Omental fat pad (tissue), 4 donors: Measurements from ENCODE around the gene SPA17. TPM values are rescaled to one million over a fixed set of nuclear protein-coding genes. Genes with fewer than 3 reads are reported as not detected.

Source experiments
- ATAC-seq: fragments of 150-250 bp; one replicate; pipeline ENCODE4 v1.9.1; 2016; ENCODE audit warnings: mild to moderate bottlenecking, moderate library complexity; ENCODE audit not compliant: low FRiP score
- DNase-seq: peaks from one replicate; pipeline ENCODE4 v3.0.0-alpha.2; 2019; ENCODE audit warnings: low spot score
- total RNA-seq, 4 donors: library from RNA; depleted of rRNA; stranded (reverse); fragments of >200 nt; gene quantifications; one replicate each; pipeline ENCODE4 v1.1.0, GENCODE V29; 2016
- TF ChIP-seq, protein P1 (sequence below), 3 donors: fragments of 450-650 bp; IDR thresholded peaks; one replicate each; pipeline ENCODE4 v1.5.1; 2016 to 2017; ENCODE audit warnings: antibody characterized with exemption in 3 of 3, mild to moderate bottlenecking in 3 of 3, moderate library complexity in 2 of 3

The SPA17 gene
- total RNA-seq, 4 donors from 2014 or later, result 2.8 to 4.8 (median 4.3) TPM

DNA sequence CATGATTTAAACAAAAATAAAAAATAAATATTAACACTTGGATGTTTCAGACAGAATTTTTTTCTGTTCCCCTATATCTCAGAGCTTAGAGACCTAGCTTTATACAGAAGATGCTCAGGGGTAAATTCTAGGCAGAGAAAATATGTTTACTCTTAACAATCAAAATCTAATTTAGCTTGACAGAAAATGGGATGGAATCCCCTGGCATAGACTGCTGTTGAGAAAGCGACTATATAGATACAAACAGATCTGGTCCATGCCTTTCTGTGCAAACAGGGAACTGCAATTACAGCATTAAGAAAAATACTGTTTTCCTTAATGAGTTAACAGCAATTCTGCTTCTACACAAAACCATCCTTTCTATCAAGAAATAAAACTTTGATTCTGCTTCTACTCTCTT, 14.7 kb upstream of the SPA17 start:
- TF ChIP-seq, protein P1, sequence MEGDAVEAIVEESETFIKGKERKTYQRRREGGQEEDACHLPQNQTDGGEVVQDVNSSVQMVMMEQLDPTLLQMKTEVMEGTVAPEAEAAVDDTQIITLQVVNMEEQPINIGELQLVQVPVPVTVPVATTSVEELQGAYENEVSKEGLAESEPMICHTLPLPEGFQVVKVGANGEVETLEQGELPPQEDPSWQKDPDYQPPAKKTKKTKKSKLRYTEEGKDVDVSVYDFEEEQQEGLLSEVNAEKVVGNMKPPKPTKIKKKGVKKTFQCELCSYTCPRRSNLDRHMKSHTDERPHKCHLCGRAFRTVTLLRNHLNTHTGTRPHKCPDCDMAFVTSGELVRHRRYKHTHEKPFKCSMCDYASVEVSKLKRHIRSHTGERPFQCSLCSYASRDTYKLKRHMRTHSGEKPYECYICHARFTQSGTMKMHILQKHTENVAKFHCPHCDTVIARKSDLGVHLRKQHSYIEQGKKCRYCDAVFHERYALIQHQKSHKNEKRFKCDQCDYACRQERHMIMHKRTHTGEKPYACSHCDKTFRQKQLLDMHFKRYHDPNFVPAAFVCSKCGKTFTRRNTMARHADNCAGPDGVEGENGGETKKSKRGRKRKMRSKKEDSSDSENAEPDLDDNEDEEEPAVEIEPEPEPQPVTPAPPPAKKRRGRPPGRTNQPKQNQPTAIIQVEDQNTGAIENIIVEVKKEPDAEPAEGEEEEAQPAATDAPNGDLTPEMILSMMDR (IDR thresholded peaks at IDR 0.05), result no peak
- no peak for ATAC-seq

DNA sequence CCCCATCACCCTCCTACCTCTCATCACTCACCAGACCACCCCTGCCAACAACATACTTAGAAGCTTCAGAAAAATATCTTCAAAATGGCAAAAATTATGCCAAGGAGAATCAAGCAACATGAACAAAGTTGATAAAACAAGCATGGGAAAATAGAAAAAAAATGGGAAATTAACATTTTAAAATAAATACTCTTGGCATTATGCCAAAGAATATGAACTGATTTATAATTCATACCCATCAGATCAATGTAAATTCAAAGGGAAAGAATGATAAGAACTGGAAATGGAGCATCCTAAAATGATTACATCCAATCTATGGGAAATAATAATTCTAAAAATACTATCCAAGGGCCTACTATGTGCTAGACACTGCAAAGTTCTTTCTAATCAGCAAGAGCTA, 12.2 kb upstream of the SPA17 start:
- TF ChIP-seq, protein P1 (IDR thresholded peaks at IDR 0.05), result no peak
- no peak for DNase-seq
- no peak for ATAC-seq

More for the DNA sequence above, 14.7 kb upstream of the SPA17 start:
- no peak for DNase-seq

DNA sequence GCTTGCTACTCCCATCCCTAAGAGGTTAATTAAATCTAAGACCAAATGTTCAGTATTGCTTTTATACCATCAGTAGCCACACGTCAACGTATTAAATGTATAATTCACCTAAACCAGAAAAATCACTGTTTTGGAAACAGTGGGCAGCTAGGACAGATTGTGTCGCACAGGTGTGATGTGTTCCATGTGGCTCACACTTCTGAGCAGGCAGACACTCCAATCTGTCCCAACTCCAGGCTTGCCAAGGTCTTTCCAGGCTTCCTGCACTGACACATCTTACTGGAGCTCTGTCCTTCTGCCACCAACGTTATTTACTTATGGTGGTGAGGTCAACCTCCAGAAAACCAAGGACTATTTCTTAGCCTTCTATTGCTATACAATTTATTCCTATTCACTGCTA, 11.6 kb upstream of the SPA17 start:
- ATAC-seq (no peak), DNase-seq (no peak)
- TF ChIP-seq, protein P1 (IDR thresholded peaks at IDR 0.05), result no peak

DNA sequence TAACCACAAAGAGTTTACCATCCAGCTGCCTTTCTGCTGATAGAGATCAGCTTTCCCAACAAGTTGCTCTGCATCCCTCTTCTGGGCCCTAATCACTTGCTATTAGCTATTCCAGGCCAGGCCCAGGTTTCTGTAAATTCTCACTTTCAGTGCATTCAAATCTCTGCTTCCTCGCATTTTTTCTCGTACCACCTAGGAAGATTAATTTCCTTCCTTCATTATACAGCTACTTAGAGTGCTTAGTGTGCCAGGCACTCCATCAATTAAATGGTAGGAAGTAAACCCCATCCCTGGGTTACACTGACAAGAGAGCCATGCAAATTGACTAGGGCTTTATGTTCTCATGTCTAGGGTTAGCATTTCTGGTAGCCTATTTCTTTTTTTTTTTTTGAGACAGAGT, 9.8 kb upstream of the SPA17 start:
- ATAC-seq (no peak), DNase-seq (no peak)
- TF ChIP-seq, protein P1 (IDR thresholded peaks at IDR 0.05), result no peak

DNA sequence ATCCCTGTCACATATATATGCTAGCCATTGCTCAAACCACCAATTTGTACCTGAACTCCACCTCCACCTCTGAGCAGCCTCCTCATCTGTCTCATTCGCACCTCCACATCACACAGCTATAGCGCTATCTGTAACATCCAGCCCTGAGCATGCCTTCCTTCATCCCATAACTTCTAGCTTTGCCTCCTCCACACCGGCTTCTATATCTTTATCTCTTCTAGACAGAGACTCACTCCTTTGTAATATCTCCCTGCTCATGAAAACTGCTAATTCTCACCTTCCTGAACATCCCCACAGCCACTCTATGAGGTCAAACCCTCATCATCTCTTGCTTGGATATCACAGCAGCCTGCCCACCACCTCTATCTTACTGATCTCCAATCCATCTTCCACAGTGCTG, 6.1 kb upstream of the SPA17 start:
- ATAC-seq, result no peak
- TF ChIP-seq, protein P1 (IDR thresholded peaks at IDR 0.05), result no peak
- DNase-seq, result no peak

DNA sequence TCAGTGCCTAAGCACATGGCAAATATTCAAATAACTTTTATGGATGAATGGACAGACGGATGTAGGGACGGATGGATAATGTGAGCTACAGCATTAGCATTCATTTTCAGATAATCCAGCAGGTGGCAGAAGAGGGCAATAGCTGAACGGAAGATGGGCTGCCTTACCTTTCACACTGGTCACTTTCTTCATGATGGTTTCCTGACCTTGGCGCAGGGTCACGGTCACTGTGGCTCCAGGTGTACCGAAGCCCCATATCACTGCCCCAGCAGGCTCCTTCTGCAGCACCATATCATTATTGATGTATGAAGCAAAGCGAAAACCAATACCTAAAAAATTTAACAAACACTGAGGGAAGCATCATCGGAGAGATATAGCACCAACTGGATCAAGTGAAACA, 4.5 kb upstream of the SPA17 start:
- ATAC-seq (no peak), DNase-seq (no peak)
- TF ChIP-seq, protein P1 (IDR thresholded peaks at IDR 0.05), result peak in 1 of 3 donors; percentile 43

DNA sequence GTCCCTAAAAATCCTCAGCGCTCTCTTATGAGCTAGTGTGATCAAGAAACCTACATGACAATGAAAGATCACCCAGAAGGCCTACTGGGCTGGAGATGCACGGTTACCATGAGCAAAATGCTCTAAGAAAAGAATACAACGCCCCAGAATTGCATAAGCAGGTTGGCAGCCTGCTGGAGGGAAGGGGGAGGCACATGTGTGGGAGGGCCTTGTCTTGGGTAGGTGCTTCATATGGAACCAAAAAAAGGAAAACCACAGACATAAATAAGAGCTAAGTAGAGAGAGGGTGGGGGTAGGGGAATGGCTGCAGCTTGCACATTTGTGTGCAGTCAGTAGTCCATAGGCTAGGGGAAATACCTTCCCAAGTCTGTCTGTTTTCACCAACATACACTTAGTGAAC, 3.0 kb upstream of the SPA17 start:
- DNase-seq (no peak), ATAC-seq (no peak)
- TF ChIP-seq, protein P1 (IDR thresholded peaks at IDR 0.05), result no peak
